NCI-H2029 treated with DMSO at 0.1 percent for 48 hours (cell line): ENCODE measurements around the gene BAZ2A.
A peak's percentile ranks its signal among the peaks of the same experiment; 100 is the strongest.
"Not testable (repeated sequence)": the region's sequence is repeated elsewhere in the genome, so short reads cannot be mapped to it uniquely, and the experiment has no call there.

Experiments
- DNase-seq: peaks from one replicate; lab custom pipeline; 2025; lab: John Stamatoyannopoulos, UW

BAZ2A gene

GRCh38 chr12:56593909-56594621, 36.1 kb downstream of the BAZ2A start:
- DNase-seq, result peak; percentile 22

- no peak for DNase-seq
Observed at GRCh38 chr12:56591961-56592360, 38.2 kb downstream of the BAZ2A start.

- DNase-seq, result peak; percentile 86
Observed at GRCh38 chr12:56591126-56591525, 39.0 kb downstream of the BAZ2A start.

- no peak for DNase-seq
Observed at GRCh38 chr12:56590237-56590830, 39.8 kb downstream of the BAZ2A start.

- no peak for DNase-seq
Observed at GRCh38 chr12:56589783-56590182, 40.3 kb downstream of the BAZ2A start.

- no peak for DNase-seq
Observed at GRCh38 chr12:56585098-56585497, 45.0 kb downstream of the BAZ2A start.

- no peak for DNase-seq
Observed at GRCh38 chr12:56581418-56582145, 48.5 kb downstream of the BAZ2A start.

- no peak for DNase-seq
Observed at GRCh38 chr12:56578983-56579546, 51.1 kb downstream of the BAZ2A start.

GRCh38 chr12:56577248-56577647, 52.9 kb downstream of the BAZ2A start:
- not testable (repeated sequence) for DNase-seq

- DNase-seq, result no peak
Observed at GRCh38 chr12:56574210-56574609, 55.9 kb downstream of the BAZ2A start.

GRCh38 chr12:56572288-56572687, 57.8 kb downstream of the BAZ2A start:
- no peak for DNase-seq

GRCh38 chr12:56571121-56571520, 59.0 kb downstream of the BAZ2A start:
- DNase-seq, result no peak

- no peak for DNase-seq
Observed at GRCh38 chr12:56568146-56568545, 62.0 kb downstream of the BAZ2A start.

GRCh38 chr12:56565510-56566101, 64.5 kb downstream of the BAZ2A start:
- peak; percentile 21 for DNase-seq

- no peak for DNase-seq
Observed at GRCh38 chr12:56551070-56551469, 79.1 kb downstream of the BAZ2A start.

- DNase-seq, result no peak
Observed at GRCh38 chr12:56546680-56547079, 83.4 kb downstream of the BAZ2A start.
